ENCODE measurements around the gene SNORC. TPM values are rescaled to one million over a fixed set of nuclear protein-coding genes. Genes with fewer than 3 reads are reported as not detected.

Gene SNORC
- total RNA-seq, 2 experiments from 2014 or later, result 2.1 to 2.4 TPM

DNA sequence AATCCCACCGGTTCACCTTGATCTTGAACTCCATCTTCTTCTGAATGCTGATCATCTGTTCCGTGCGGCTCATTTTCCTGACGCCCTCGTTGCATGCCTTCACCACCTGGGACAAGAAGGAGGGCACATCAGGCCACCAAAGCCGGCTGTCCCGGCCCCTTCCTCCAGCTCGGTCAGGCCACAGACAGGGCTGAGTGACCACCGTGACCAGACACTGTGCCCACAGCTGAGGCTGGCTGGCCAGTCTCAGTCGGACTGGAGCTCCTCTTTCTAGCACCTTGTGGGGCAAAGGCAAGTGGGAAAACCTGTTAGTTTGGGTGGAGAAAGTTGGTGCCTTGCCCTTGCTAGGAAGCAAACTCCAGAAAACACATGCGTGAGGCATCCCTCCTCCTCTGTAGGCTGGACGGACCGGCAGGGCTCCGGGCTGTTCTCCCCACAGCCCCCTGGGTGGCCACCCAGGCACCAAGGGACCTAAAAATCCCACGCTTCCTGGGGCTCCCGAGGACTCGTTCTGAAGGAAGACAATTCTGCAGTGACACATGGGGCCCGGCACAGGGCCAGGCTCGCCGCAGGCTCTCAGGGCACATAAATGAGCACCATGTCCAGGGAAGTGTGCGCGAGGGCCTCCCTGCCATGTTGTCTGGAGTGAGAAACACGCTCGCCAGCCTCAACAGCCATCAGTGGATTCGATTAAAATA, 15.3 kb downstream of the SNORC start:
- Mint-ChIP-seq H3K9me3 (no peaks in the 10 kb centered on the region), H3K4me3 (no peak overlapping the region), H3K36me3 (ENCODE audit: low read depth) (no peaks in the 10 kb centered on the region), H3K4me1 (ENCODE audit: low read depth) (no peaks in the 10 kb centered on the region), H3K27me3 (no peaks in the 10 kb centered on the region), H3K27ac (no peak overlapping the region)
- ChIA-PET POLR2A (no interaction called here), CTCF (no interaction called here)
- TF ChIP-seq, protein P1, sequence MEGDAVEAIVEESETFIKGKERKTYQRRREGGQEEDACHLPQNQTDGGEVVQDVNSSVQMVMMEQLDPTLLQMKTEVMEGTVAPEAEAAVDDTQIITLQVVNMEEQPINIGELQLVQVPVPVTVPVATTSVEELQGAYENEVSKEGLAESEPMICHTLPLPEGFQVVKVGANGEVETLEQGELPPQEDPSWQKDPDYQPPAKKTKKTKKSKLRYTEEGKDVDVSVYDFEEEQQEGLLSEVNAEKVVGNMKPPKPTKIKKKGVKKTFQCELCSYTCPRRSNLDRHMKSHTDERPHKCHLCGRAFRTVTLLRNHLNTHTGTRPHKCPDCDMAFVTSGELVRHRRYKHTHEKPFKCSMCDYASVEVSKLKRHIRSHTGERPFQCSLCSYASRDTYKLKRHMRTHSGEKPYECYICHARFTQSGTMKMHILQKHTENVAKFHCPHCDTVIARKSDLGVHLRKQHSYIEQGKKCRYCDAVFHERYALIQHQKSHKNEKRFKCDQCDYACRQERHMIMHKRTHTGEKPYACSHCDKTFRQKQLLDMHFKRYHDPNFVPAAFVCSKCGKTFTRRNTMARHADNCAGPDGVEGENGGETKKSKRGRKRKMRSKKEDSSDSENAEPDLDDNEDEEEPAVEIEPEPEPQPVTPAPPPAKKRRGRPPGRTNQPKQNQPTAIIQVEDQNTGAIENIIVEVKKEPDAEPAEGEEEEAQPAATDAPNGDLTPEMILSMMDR (IDR thresholded peaks at IDR 0.05), result no peak
- intact Hi-C loops (cut with micrococcal nuclease), result no loop called here
- DNase-seq (no peak), ATAC-seq (no peak)

DNA sequence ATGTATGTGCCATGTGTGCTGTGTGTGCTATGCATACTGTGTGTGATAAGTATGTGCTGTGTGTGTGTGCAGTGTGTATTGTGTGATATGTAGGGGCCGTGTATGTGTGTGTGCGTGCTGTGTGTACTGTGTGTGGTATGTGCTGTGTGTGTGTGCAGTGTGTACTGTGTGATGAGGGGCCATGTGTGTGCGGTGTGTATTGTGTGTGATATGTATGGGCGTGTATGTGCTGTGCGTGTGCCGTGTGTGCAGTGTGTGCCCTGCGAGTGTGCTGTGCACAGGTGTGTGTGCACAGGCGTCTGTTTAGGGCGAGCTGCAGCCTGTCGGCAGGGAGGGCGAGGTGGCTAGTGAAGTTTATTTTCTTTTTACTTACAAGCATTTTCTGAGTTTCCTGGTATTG, 16.1 kb downstream of the SNORC start:
- no peaks in the 10 kb centered on the region for H3K9me3 Mint-ChIP-seq
- TF ChIP-seq, protein P1 (IDR thresholded peaks at IDR 0.05), result no peak
- H3K36me3 Mint-ChIP-seq (ENCODE audit: low read depth), result no peaks in the 10 kb centered on the region
- ChIA-PET POLR2A (no interaction called here), CTCF (no interaction called here)
- DNase-seq (no peak), ATAC-seq (no peak)
- intact Hi-C loops (cut with micrococcal nuclease), result no loop called here
- H3K4me1 Mint-ChIP-seq (ENCODE audit: low read depth), result no peaks in the 10 kb centered on the region
- peaks cover 5% of the 10 kb centered on the region for H3K27me3 Mint-ChIP-seq
- H3K4me3 Mint-ChIP-seq, result no peak overlapping the region
- H3K27ac Mint-ChIP-seq, result no peak overlapping the region

DNA sequence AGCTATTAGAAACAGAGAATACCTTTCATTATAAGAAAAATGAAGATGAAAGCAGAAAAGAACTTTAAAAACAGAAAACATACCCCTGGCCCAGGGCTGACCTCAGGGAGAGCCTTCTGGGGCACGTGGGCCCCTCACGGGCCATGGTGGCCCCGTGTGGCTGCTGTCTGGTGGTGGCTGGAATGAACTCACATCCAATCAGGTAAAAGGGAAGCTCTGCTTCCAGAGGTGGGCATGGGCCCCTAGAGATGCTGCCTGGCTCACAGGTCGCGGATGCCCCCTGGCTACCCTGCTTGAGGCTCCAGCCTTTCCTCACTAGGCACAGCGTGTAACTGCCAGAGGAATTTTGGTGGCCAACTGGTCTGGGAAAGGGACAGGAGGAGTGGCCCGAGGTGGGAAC, 16.6 kb downstream of the SNORC start:
- POLR2A ChIA-PET, result no interaction called here
- Mint-ChIP-seq H3K4me3 (no peak overlapping the region), H3K27ac (no peak overlapping the region), H3K4me1 (ENCODE audit: low read depth) (no peaks in the 10 kb centered on the region), H3K36me3 (ENCODE audit: low read depth) (no peaks in the 10 kb centered on the region), H3K9me3 (no peaks in the 10 kb centered on the region), H3K27me3 (peaks cover 5% of the 10 kb centered on the region)
- ATAC-seq (no peak), DNase-seq (no peak)
- intact Hi-C loops (cut with micrococcal nuclease), result no loop called here
- CTCF ChIA-PET, result no interaction called here
- TF ChIP-seq, protein P1 (IDR thresholded peaks at IDR 0.05), result no peak

DNA sequence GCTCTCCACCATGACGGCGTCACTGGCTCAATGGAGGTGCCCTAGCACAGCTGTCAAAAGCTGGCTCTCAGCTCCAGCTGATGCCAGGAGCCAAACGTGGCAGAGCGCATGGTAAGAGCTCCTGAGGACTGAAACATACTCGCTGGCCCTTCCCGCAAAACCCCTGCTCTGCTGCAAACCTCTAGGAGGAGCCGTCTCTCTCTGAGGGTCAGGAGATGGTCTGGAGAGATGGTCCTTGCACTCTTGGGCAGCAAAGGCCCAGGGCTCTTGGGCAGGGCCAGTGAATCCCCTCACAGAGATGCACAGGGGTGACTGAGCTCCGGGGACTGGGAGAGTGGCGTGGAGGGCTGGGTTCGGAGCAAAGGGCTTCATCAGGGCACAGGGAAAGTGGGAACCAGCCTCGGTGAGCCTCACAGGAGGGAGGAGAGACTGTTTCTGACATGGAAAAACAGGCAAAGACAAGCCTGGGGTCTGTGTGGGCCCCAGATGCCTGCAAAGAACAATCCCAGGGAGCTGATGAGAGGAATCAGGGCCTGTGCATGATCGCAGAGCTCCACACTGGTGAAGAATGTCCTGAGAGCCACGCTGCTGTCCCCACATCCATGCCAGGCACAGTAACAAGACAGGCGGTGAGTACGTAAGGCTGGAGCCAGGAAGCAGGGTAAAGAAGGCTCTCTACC, 17.2 kb downstream of the SNORC start:
- no peak for ATAC-seq
- TF ChIP-seq, protein P1 (IDR thresholded peaks at IDR 0.05), result no peak
- H3K27ac Mint-ChIP-seq, result no peak overlapping the region
- POLR2A ChIA-PET, result no interaction called here
- H3K27me3 Mint-ChIP-seq, result peaks cover 5% of the 10 kb centered on the region
- H3K9me3 Mint-ChIP-seq, result no peaks in the 10 kb centered on the region
- no peak overlapping the region for H3K4me3 Mint-ChIP-seq
- intact Hi-C loops (cut with micrococcal nuclease), result no loop called here
- H3K4me1 Mint-ChIP-seq (ENCODE audit: low read depth), result no peaks in the 10 kb centered on the region
- CTCF ChIA-PET, result interaction anchor here (0.9 kb wide), 1 partner anchor 16 kb away, joined by 3 read pairs; no protein-coding TSS in a partner anchor
- DNase-seq, result no peak
- no peaks in the 10 kb centered on the region for H3K36me3 Mint-ChIP-seq (ENCODE audit: low read depth)

DNA sequence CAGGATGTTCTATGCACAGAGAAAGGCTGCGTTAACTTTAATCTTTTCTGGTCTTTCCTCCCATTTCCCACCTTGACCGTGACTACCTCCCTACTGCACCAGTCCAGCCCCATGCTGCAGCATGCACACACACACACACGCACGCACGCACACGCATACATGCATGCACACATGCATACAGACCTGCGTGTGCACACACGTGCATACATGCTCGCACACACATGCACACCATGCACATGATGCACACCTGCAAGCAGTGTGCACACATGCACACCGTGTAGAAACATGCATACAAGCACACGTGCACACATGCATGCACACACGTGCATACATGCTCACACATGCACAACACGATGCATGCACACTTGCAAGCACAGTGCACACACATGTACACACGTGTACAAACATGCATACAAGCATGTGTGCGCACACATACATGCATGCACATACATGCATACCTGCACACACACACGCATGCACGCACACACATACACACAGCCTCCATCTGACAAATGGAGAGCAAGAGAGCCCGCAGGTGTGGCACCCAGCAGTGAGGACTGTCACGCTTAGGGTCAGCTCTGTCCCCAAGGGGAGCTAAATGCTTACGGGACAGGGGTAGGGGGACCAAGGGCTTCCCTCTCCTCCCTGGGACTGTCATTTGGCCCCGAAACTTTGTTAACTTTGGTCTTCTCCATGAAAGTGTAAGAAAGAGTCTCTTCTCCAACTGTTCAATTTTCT, 18.2 kb downstream of the SNORC start:
- ATAC-seq (no peak), DNase-seq (no peak)
- no peak overlapping the region for H3K4me3 Mint-ChIP-seq
- TF ChIP-seq, protein P1 (IDR thresholded peaks at IDR 0.05), result no peak
- ChIA-PET POLR2A (no interaction called here), CTCF (no interaction called here)
- H3K4me1 Mint-ChIP-seq (ENCODE audit: low read depth), result no peaks in the 10 kb centered on the region
- peaks cover 11% of the 10 kb centered on the region for H3K27me3 Mint-ChIP-seq
- no peaks in the 10 kb centered on the region for H3K9me3 Mint-ChIP-seq
- no peaks in the 10 kb centered on the region for H3K36me3 Mint-ChIP-seq (ENCODE audit: low read depth)
- intact Hi-C loops (cut with micrococcal nuclease), result no loop called here
- no peak overlapping the region for H3K27ac Mint-ChIP-seq

Data from activated CD8-positive, alpha-beta T cell treated with anti-CD3 and anti-CD28 coated beads for 36 hours (primary cell).